IMR-90 (cell line): ENCODE results near the gene TMEFF1. TPM values are rescaled to one million over a fixed set of nuclear protein-coding genes. Genes with fewer than 3 reads are reported as not detected.

Experiments
- ATAC-seq: fragments of 200-7000 bp; cut with Tn5 transposase; 2 replicates; pipeline ENCODE4 v1.9.1; 2020; ENCODE audit warnings: low read depth, mild to moderate bottlenecking, moderate library complexity
- BruUV-seq: library from RNA; stranded (reverse); fragments of 400-500 nt; replicated peaks from 2 replicates; lab custom pipeline; 2021; lab: Mats Ljungman, UMichigan
- CTCF ChIA-PET: fragments of 300-600 bp; formaldehyde crosslinking; extraction: SDS; loops from one replicate; lab custom pipeline; 2021; ENCODE audit warnings: antibody characterized with exemption; lab: Yijun Ruan, JAX
- POLR2A ChIA-PET: fragments of 300-600 bp; sonication (Branson Sonifier 250); formaldehyde crosslinking; loops from one replicate; lab custom pipeline; 2022; ENCODE audit warnings: antibody characterized with exemption; ENCODE audit not compliant: unreplicated experiment; lab: Charles Lee
- DNase-seq: peaks from one replicate; pipeline ENCODE4 v3.0.0; 2013
- H2AFZ ChIP-seq: replicated peaks from 2 replicates; pipeline ENCODE3; 2013; ENCODE audit warnings: low read length, mild to moderate bottlenecking; ENCODE audit not compliant: poor library complexity
- H2AK5ac ChIP-seq: 2 replicates; pipeline ENCODE4 v1.6.1; 2013; ENCODE audit warnings: low read depth, low read length, inconsistent platforms
- H2AK9ac ChIP-seq: replicated peaks from 2 replicates; pipeline ENCODE3; 2013; ENCODE audit warnings: mild to moderate bottlenecking, low read depth, low read length, moderate library complexity; ENCODE audit not compliant: poor library complexity
- H2BK120ac ChIP-seq: 2 replicates; pipeline ENCODE4 v1.6.1; 2013; ENCODE audit warnings: low read depth, low read length, inconsistent platforms
- H2BK15ac ChIP-seq: 3 replicates; pipeline ENCODE4 v1.6.1; 2013; ENCODE audit warnings: low read depth, low read length, inconsistent platforms
- H2BK20ac ChIP-seq: 2 replicates; pipeline ENCODE4 v1.6.1; 2013; ENCODE audit warnings: low read depth, mild to moderate bottlenecking, inconsistent platforms, low read length, moderate library complexity
- H2BK5ac ChIP-seq: 2 replicates; pipeline ENCODE4 v1.6.1; 2013; ENCODE audit warnings: mild to moderate bottlenecking, low read depth, low read length, inconsistent platforms; ENCODE audit not compliant: poor library complexity, severe bottlenecking
- H3K14ac ChIP-seq: replicated peaks from 2 replicates; pipeline ENCODE4 v1.6.1; 2013; ENCODE audit warnings: low read depth, low read length, inconsistent platforms
- H3K18ac ChIP-seq: 2 replicates; pipeline ENCODE4 v1.6.1; 2013; ENCODE audit warnings: low read depth, low read length, control low read depth
- H3K23ac ChIP-seq: 2 replicates; pipeline ENCODE4 v1.6.1; 2013; ENCODE audit warnings: low read depth, low read length, inconsistent platforms
- H3K27ac ChIP-seq: 2 replicates; pipeline ENCODE4 v1.5.1; 2013; ENCODE audit warnings: mild to moderate bottlenecking, control low read depth, low read length; ENCODE audit not compliant: insufficient read depth
- H3K27me3 ChIP-seq: 2 replicates; pipeline ENCODE4 v1.6.1; 2013; ENCODE audit warnings: low read length; ENCODE audit not compliant: control insufficient read depth, insufficient read depth
- H3K36me3 ChIP-seq: 2 replicates; pipeline ENCODE4 v1.6.1; 2013; ENCODE audit warnings: low read length, mixed read lengths; ENCODE audit not compliant: control insufficient read depth, insufficient read depth
- H3K4ac ChIP-seq: 2 replicates; pipeline ENCODE4 v1.6.1; 2013; ENCODE audit warnings: low read depth, low read length, inconsistent platforms
- H3K4me1 ChIP-seq: 2 replicates; pipeline ENCODE4 v1.6.1; 2013; ENCODE audit warnings: low read length, mixed read lengths; ENCODE audit not compliant: control insufficient read depth, insufficient read depth
- H3K4me2 ChIP-seq: 2 replicates; pipeline ENCODE4 v1.6.1; 2013; ENCODE audit warnings: low read depth, mild to moderate bottlenecking, control low read depth, low read length, moderate library complexity
- H3K4me3 ChIP-seq: 2 replicates; pipeline ENCODE4 v1.5.1; 2013; ENCODE audit warnings: low read depth, mild to moderate bottlenecking, control low read depth, low read length, moderate library complexity; ENCODE audit not compliant: insufficient read depth
- H3K56ac ChIP-seq: 2 replicates; pipeline ENCODE4 v1.6.1; 2013; ENCODE audit warnings: low read length, inconsistent platforms; ENCODE audit not compliant: insufficient read depth; ENCODE audit errors: extremely low read depth
- H3K79me1 ChIP-seq, 2 experiments: 2 replicates each; pipeline ENCODE4 v1.6.1; 2013; ENCODE audit warnings: low read length in 2 of 2, inconsistent platforms in 1 of 2, low read depth in 1 of 2
- H3K9ac ChIP-seq: 2 replicates; pipeline ENCODE4 v1.6.1; 2013; ENCODE audit warnings: low read depth, low read length, control low read depth
- H3K9me1 ChIP-seq: 2 replicates; pipeline ENCODE4 v1.6.1; 2013; ENCODE audit warnings: low read length, inconsistent platforms; ENCODE audit not compliant: insufficient read depth
- H3K9me3 ChIP-seq: 2 replicates; pipeline ENCODE4 v1.6.1; 2013; ENCODE audit warnings: low read length; ENCODE audit not compliant: control insufficient read depth, insufficient read depth
- H4K20me1 ChIP-seq: 2 replicates; pipeline ENCODE4 v1.6.1; 2013; ENCODE audit warnings: low read length, inconsistent platforms; ENCODE audit not compliant: insufficient read depth
- H4K5ac ChIP-seq: 2 replicates; pipeline ENCODE4 v1.6.1; 2013; ENCODE audit warnings: mild to moderate bottlenecking, low read depth, low read length, control low read depth
- H4K8ac ChIP-seq, 2 experiments: 2 replicates each; pipeline ENCODE4 v1.6.1; 2013; ENCODE audit warnings: low read depth in 2 of 2, low read length in 2 of 2, control low read depth in 1 of 2, inconsistent platforms in 1 of 2
- H4K91ac ChIP-seq: 2 replicates; pipeline ENCODE4 v1.6.1; 2013; ENCODE audit warnings: low read depth, low read length, inconsistent platforms; ENCODE audit not compliant: insufficient read depth
- CTCF ChIP-seq: conservative IDR thresholded peaks from 2 replicates; pipeline ENCODE4 v1.5.1; 2012; ENCODE audit warnings: mild to moderate bottlenecking, low read depth, low read length, improper control_type of control experiment
- ELK1 ChIP-seq: fragments of 150-350 bp; IDR thresholded peaks from 2 replicates; pipeline ENCODE4 v1.6.1; 2016; ENCODE audit warnings: low read depth, mild to moderate bottlenecking, low read length, moderate library complexity, borderline replicate concordance
- MXI1 ChIP-seq: IDR thresholded peaks from 2 replicates; pipeline ENCODE4 v1.6.1; 2012; ENCODE audit warnings: low read depth, mild to moderate bottlenecking, low read length, moderate library complexity, borderline replicate concordance
- RAD21 ChIP-seq: IDR thresholded peaks from 2 replicates; pipeline ENCODE4 v1.6.1; 2012; ENCODE audit warnings: low read length, improper control_type of control experiment
- RFX5 ChIP-seq: IDR thresholded peaks from 2 replicates; pipeline ENCODE4 v1.8.0; 2012; ENCODE audit warnings: low read depth, mild to moderate bottlenecking, low read length, moderate library complexity
- SMC3 ChIP-seq: fragments of 150-350 bp; IDR thresholded peaks from 2 replicates; pipeline ENCODE4 v1.6.1; 2016; ENCODE audit warnings: low read depth, mild to moderate bottlenecking, antibody characterized with exemption, low read length, moderate library complexity
- WGBS, 2 experiments: methylation state at CpG; one replicate each; pipeline versions ENCODE4 v1.1.5 to v1.1.7; 2013; ENCODE audit warnings: missing lambda C conversion rate in 2 of 2; ENCODE audit not compliant: insufficient read length in 1 of 2; ENCODE audit errors: extremely low coverage in 2 of 2; 5-methylcytosine and 5-hydroxymethylcytosine counted together
- dilution Hi-C: fragments of 300-500 bp; cut with HindIII; formaldehyde crosslinking; loops from one replicate; pipeline ENCODE4 v1.14.3; 2018; ENCODE audit warnings: low sequenced_read_pairs; ENCODE audit not compliant: unreplicated experiment
- in situ Hi-C: fragments of 300-500 bp; cut with MboI; formaldehyde crosslinking; loops from 3 replicates; pipeline ENCODE4 v1.14.3; 2019; ENCODE audit warnings: low sequenced_read_pairs, inconsistent platforms, mixed read lengths
- intact Hi-C: fragments of 100-400 bp; cut with micrococcal nuclease; formaldehyde crosslinking; loops from 2 replicates; pipeline ENCODE4 v1.10.0; 2022
- polyA plus RNA-seq, 3 experiments: library from polyadenylated mRNA; depleted of rRNA; stranded (reverse); fragments of >200 nt; gene quantifications; 2 replicates each; pipeline ENCODE4 v1.2.3, GENCODE V29; 2012; ENCODE audit warnings: low replicate concordance in 1 of 3
- total RNA-seq: library from RNA; depleted of rRNA; stranded (reverse); fragments of >200 nt; gene quantifications from 2 replicates; pipeline ENCODE4 v1.2.3, GENCODE V29; 2012

TMEFF1 gene
- total and polyA plus RNA-seq, 2 of the 4 experiments (the other 2 are of a cell fraction): 0.62 to 0.90 TPM

- Histone ChIP-seq H3K56ac (no peak overlapping the region), H3K4me1 (peaks cover 2% of the 10 kb centered on the region), H2BK15ac (no peak overlapping the region), H3K79me1 (peaks cover 10 to 21% of the 10 kb centered on the region in 2 experiments; a peak in 3 of 4 replicates), H4K91ac (no peak overlapping the region), H3K4ac (no peak overlapping the region), H4K8ac (no peak overlapping the region), H3K18ac (no peak overlapping the region), H4K5ac (no peak overlapping the region), H3K4me2 (no peak overlapping the region), H2AFZ (no peak overlapping the region), H3K9me3 (no peaks in the 10 kb centered on the region), H4K20me1 (no peaks in the 10 kb centered on the region), H3K4me3 (no peak overlapping the region), H3K14ac (no peak overlapping the region), H3K23ac (no peak overlapping the region), H3K9me1 (no peaks in the 10 kb centered on the region; the same call in 1 of the 2 replicates), H2BK120ac (no peak overlapping the region), H3K27ac (no peak overlapping the region), H2BK5ac (no peak overlapping the region), H2BK20ac (no peak overlapping the region), H2AK9ac (no peak overlapping the region), H3K9ac (no peak overlapping the region), H2AK5ac (no peak overlapping the region), H3K36me3 (no peaks in the 10 kb centered on the region), H3K27me3 (no peaks in the 10 kb centered on the region)
- ATAC-seq (peak; percentile 27; the same call in 1 of the 2 replicates), DNase-seq (peak; percentile 22)
- dilution Hi-C loops (no loop called here), intact Hi-C loops (loop anchor here (5.0 kb wide), 1 partner anchor 271 kb away; no protein-coding TSS in a partner anchor), in situ Hi-C loops (no loop called here)
- BruUV-seq: no TSS peak
- ChIA-PET POLR2A (no interaction called here), CTCF (interaction anchor here (1.2 kb wide), 1 partner anchor 36 kb away, joined by 3 read pairs; no protein-coding TSS in a partner anchor)
- WGBS, 2 experiments: no CpG with 5 or more reads among the region's 2 CpGs
- TF ChIP-seq MXI1: no peak
- TF ChIP-seq SMC3: peak; percentile 31; the same call in 1 of the 2 replicates
- TF ChIP-seq CTCF: 0 out of 2 replicates have a peak, but pooled peaks have one; percentile 31
- peak; percentile 47 for TF ChIP-seq RAD21
- no peak for TF ChIP-seq RFX5
- TF ChIP-seq ELK1: no peak
Observed at GRCh38 chr9:100492952-100493351, 20.0 kb downstream of the TMEFF1 start.
